Suprapubic skin (tissue), 3 donors: ENCODE results near the gene FNDC7.

Source experiments
- CTCF ChIP-seq, 2 donors: fragments of 200-600 bp in 1 of 2; fragments of 450-650 bp in 1 of 2; sonication (generic) in 1 of 2; IDR thresholded peaks; one replicate each; pipeline ENCODE4 v1.5.1; 2016 to 2019; ENCODE audit warnings: antibody characterized with exemption in 2 of 2, mild to moderate bottlenecking in 1 of 2, moderate library complexity in 1 of 2
- EP300 ChIP-seq: sonication (generic); formaldehyde crosslinking; IDR thresholded peaks from one replicate; pipeline ENCODE4 v1.6.1; 2017; ENCODE audit warnings: antibody characterized with exemption
- POLR2A ChIP-seq, 2 donors: fragments of 450-650 bp; IDR thresholded peaks; one replicate each; pipeline ENCODE4 v1.6.1; 2017; ENCODE audit warnings: antibody characterized with exemption in 2 of 2, mild to moderate bottlenecking in 2 of 2, moderate library complexity in 2 of 2

DNA sequence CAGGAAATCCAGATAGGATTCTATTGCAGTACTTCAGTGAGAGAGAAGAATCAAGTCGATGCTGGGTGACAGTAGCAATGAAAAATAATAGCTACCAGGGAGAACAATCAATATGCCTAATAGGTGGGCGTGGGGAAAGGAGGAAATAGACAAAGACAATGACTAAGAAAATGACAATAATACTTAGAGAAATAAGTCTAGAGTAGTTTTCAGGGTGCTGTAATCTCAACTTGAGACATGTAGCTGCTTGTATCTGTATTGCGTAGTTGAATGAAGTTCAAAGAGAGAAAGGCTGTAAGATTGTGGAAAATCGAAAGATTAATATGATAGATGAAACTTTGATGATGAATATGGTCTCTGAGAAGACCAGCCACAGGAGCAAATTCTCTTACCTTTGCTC lies 36.4 kb downstream of the FNDC7 start:
- TF ChIP-seq CTCF (IDR thresholded peaks at IDR 0.05) (no peak), EP300 (no peak), POLR2A (IDR thresholded peaks at IDR 0.05) (no peak)
